HEK293 (cell line): ENCODE measurements around the gene LY6G6F.

ENCODE experiments used
- MYNN ChIP-seq: fragments of 450-650 bp; formaldehyde crosslinking; IDR thresholded peaks from 2 replicates; pipeline ENCODE4 v1.5.1; 2016; ENCODE audit warnings: missing biosample characterization, missing genetic modification characterization, borderline replicate concordance
- ZFP69B ChIP-seq: fragments of 450-650 bp; formaldehyde crosslinking; IDR thresholded peaks from 2 replicates; pipeline ENCODE4 v1.5.1; 2016; ENCODE audit warnings: missing biosample characterization, missing genetic modification characterization
- ZNF350 ChIP-seq: fragments of 450-650 bp; formaldehyde crosslinking; IDR thresholded peaks from 2 replicates; pipeline ENCODE4 v1.5.0; 2017; ENCODE audit warnings: missing biosample characterization, mild to moderate bottlenecking, missing genetic modification characterization
- ZNF529 ChIP-seq: fragments of 450-650 bp; formaldehyde crosslinking; IDR thresholded peaks from 2 replicates; pipeline ENCODE4 v1.5.1; 2017; ENCODE audit warnings: missing genetic modification characterization, missing biosample characterization; ENCODE audit not compliant: insufficient replicate concordance
- ZNF530 ChIP-seq: fragments of 450-650 bp; formaldehyde crosslinking; IDR thresholded peaks from 2 replicates; pipeline ENCODE4 v1.5.1; 2016; ENCODE audit warnings: low read depth, missing biosample characterization, missing genetic modification characterization
- ZNF658 ChIP-seq: fragments of 450-650 bp; formaldehyde crosslinking; IDR thresholded peaks from 2 replicates; pipeline ENCODE4; 2016; ENCODE audit warnings: missing biosample characterization, missing genetic modification characterization
- ZNF664 ChIP-seq: fragments of 450-650 bp; formaldehyde crosslinking; IDR thresholded peaks from 2 replicates; pipeline ENCODE4 v1.5.1; 2016; ENCODE audit warnings: missing biosample characterization, missing genetic modification characterization
- TF ChIP-seq, protein P1 (sequence below): fragments of 450-650 bp; formaldehyde crosslinking; IDR thresholded peaks from 2 replicates; pipeline ENCODE4 v1.5.1; 2017; ENCODE audit warnings: missing biosample characterization, mild to moderate bottlenecking, missing genetic modification characterization, moderate library complexity
- TF ChIP-seq, protein P2 (sequence below): fragments of 450-650 bp; formaldehyde crosslinking; IDR thresholded peaks from 2 replicates; pipeline ENCODE4 v1.5.1; 2016; ENCODE audit warnings: missing biosample characterization, missing genetic modification characterization, low read depth
- TF ChIP-seq, protein P3 (sequence below): fragments of 450-650 bp; formaldehyde crosslinking; IDR thresholded peaks from 2 replicates; pipeline ENCODE4 v1.5.1; 2016; ENCODE audit warnings: missing biosample characterization, missing genetic modification characterization
- TF ChIP-seq, protein P4 (sequence below): fragments of 450-650 bp; IDR thresholded peaks from 2 replicates; pipeline ENCODE4 v1.5.1; 2018; ENCODE audit warnings: missing biosample characterization, mild to moderate bottlenecking, missing genetic modification characterization
- TF ChIP-seq, protein P5 (sequence below): fragments of 450-650 bp; formaldehyde crosslinking; conservative IDR thresholded peaks from 2 replicates; pipeline ENCODE4 v1.5.1; 2016; ENCODE audit warnings: low read depth, missing biosample characterization, missing genetic modification characterization
- TF ChIP-seq, protein P6 (sequence below): fragments of 450-650 bp; formaldehyde crosslinking; IDR thresholded peaks from 2 replicates; pipeline ENCODE4 v1.5.1; 2016; ENCODE audit warnings: missing biosample characterization, missing genetic modification characterization

DNA sequence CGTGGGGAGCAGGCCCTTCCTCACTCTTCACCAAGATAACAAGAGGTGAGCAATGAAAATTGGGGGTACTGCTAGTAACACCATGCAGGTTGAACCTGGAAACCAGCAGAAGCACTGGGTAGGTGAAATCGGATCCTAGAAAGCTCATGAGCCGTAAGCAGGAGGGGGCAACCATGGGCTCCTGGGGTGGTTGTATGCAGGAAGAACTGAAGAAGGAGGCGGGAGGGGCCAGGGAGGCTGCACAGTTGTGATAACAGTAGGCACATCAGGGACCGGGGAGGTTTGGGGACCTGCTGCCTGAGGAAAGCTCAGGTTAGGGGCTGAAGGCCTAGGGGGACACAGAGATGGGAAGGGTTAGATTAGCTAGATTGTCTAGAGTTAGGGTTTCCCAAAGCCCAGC, 20.2 kb upstream of the LY6G6F start:
- TF ChIP-seq, protein P1, sequence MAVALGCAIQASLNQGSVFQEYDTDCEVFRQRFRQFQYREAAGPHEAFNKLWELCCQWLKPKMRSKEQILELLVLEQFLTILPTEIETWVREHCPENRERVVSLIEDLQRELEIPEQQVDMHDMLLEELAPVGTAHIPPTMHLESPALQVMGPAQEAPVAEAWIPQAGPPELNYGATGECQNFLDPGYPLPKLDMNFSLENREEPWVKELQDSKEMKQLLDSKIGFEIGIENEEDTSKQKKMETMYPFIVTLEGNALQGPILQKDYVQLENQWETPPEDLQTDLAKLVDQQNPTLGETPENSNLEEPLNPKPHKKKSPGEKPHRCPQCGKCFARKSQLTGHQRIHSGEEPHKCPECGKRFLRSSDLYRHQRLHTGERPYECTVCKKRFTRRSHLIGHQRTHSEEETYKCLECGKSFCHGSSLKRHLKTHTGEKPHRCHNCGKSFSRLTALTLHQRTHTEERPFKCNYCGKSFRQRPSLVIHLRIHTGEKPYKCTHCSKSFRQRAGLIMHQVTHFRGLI (tag by site-specific recombination), result no peak
- no peak for TF ChIP-seq ZNF658 (tag by site-specific recombination)
- TF ChIP-seq, protein P2, sequence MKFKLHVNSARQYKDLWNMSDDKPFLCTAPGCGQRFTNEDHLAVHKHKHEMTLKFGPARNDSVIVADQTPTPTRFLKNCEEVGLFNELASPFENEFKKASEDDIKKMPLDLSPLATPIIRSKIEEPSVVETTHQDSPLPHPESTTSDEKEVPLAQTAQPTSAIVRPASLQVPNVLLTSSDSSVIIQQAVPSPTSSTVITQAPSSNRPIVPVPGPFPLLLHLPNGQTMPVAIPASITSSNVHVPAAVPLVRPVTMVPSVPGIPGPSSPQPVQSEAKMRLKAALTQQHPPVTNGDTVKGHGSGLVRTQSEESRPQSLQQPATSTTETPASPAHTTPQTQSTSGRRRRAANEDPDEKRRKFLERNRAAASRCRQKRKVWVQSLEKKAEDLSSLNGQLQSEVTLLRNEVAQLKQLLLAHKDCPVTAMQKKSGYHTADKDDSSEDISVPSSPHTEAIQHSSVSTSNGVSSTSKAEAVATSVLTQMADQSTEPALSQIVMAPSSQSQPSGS (tag by site-specific recombination), result no peak
- TF ChIP-seq, protein P3, sequence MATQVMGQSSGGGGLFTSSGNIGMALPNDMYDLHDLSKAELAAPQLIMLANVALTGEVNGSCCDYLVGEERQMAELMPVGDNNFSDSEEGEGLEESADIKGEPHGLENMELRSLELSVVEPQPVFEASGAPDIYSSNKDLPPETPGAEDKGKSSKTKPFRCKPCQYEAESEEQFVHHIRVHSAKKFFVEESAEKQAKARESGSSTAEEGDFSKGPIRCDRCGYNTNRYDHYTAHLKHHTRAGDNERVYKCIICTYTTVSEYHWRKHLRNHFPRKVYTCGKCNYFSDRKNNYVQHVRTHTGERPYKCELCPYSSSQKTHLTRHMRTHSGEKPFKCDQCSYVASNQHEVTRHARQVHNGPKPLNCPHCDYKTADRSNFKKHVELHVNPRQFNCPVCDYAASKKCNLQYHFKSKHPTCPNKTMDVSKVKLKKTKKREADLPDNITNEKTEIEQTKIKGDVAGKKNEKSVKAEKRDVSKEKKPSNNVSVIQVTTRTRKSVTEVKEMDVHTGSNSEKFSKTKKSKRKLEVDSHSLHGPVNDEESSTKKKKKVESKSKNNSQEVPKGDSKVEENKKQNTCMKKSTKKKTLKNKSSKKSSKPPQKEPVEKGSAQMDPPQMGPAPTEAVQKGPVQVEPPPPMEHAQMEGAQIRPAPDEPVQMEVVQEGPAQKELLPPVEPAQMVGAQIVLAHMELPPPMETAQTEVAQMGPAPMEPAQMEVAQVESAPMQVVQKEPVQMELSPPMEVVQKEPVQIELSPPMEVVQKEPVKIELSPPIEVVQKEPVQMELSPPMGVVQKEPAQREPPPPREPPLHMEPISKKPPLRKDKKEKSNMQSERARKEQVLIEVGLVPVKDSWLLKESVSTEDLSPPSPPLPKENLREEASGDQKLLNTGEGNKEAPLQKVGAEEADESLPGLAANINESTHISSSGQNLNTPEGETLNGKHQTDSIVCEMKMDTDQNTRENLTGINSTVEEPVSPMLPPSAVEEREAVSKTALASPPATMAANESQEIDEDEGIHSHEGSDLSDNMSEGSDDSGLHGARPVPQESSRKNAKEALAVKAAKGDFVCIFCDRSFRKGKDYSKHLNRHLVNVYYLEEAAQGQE, result no peak
- no peak for TF ChIP-seq MYNN
- TF ChIP-seq ZNF530, result no peak
- TF ChIP-seq, protein P4, sequence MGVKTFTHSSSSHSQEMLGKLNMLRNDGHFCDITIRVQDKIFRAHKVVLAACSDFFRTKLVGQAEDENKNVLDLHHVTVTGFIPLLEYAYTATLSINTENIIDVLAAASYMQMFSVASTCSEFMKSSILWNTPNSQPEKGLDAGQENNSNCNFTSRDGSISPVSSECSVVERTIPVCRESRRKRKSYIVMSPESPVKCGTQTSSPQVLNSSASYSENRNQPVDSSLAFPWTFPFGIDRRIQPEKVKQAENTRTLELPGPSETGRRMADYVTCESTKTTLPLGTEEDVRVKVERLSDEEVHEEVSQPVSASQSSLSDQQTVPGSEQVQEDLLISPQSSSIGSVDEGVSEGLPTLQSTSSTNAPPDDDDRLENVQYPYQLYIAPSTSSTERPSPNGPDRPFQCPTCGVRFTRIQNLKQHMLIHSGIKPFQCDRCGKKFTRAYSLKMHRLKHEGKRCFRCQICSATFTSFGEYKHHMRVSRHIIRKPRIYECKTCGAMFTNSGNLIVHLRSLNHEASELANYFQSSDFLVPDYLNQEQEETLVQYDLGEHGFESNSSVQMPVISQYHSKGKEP (tag by site-specific recombination), result no peak
- TF ChIP-seq, protein P5, sequence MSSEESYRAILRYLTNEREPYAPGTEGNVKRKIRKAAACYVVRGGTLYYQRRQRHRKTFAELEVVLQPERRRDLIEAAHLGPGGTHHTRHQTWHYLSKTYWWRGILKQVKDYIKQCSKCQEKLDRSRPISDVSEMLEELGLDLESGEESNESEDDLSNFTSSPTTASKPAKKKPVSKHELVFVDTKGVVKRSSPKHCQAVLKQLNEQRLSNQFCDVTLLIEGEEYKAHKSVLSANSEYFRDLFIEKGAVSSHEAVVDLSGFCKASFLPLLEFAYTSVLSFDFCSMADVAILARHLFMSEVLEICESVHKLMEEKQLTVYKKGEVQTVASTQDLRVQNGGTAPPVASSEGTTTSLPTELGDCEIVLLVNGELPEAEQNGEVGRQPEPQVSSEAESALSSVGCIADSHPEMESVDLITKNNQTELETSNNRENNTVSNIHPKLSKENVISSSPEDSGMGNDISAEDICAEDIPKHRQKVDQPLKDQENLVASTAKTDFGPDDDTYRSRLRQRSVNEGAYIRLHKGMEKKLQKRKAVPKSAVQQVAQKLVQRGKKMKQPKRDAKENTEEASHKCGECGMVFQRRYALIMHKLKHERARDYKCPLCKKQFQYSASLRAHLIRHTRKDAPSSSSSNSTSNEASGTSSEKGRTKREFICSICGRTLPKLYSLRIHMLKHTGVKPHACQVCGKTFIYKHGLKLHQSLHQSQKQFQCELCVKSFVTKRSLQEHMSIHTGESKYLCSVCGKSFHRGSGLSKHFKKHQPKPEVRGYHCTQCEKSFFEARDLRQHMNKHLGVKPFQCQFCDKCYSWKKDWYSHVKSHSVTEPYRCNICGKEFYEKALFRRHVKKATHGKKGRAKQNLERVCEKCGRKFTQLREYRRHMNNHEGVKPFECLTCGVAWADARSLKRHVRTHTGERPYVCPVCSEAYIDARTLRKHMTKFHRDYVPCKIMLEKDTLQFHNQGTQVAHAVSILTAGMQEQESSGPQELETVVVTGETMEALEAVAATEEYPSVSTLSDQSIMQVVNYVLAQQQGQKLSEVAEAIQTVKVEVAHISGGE (tag by site-specific recombination), result no peak
- TF ChIP-seq ZNF350, result no peak
- TF ChIP-seq ZNF529 (tag by site-specific recombination), result no peak
- no peak for TF ChIP-seq ZNF664 (tag by site-specific recombination)
- TF ChIP-seq, protein P6, sequence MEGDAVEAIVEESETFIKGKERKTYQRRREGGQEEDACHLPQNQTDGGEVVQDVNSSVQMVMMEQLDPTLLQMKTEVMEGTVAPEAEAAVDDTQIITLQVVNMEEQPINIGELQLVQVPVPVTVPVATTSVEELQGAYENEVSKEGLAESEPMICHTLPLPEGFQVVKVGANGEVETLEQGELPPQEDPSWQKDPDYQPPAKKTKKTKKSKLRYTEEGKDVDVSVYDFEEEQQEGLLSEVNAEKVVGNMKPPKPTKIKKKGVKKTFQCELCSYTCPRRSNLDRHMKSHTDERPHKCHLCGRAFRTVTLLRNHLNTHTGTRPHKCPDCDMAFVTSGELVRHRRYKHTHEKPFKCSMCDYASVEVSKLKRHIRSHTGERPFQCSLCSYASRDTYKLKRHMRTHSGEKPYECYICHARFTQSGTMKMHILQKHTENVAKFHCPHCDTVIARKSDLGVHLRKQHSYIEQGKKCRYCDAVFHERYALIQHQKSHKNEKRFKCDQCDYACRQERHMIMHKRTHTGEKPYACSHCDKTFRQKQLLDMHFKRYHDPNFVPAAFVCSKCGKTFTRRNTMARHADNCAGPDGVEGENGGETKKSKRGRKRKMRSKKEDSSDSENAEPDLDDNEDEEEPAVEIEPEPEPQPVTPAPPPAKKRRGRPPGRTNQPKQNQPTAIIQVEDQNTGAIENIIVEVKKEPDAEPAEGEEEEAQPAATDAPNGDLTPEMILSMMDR, result no peak
- TF ChIP-seq ZFP69B, result no peak
